ENCODE results near the gene CLCN6. TPM values are rescaled to one million over a fixed set of nuclear protein-coding genes. Genes with fewer than 3 reads are reported as not detected.

The CLCN6 gene
- total and polyA plus RNA-seq, 2 of the 13 experiments (the other 11 are each of a cell fraction or from before 2014, with no cell fraction given), result 14.9 to 19.3 TPM

DNA sequence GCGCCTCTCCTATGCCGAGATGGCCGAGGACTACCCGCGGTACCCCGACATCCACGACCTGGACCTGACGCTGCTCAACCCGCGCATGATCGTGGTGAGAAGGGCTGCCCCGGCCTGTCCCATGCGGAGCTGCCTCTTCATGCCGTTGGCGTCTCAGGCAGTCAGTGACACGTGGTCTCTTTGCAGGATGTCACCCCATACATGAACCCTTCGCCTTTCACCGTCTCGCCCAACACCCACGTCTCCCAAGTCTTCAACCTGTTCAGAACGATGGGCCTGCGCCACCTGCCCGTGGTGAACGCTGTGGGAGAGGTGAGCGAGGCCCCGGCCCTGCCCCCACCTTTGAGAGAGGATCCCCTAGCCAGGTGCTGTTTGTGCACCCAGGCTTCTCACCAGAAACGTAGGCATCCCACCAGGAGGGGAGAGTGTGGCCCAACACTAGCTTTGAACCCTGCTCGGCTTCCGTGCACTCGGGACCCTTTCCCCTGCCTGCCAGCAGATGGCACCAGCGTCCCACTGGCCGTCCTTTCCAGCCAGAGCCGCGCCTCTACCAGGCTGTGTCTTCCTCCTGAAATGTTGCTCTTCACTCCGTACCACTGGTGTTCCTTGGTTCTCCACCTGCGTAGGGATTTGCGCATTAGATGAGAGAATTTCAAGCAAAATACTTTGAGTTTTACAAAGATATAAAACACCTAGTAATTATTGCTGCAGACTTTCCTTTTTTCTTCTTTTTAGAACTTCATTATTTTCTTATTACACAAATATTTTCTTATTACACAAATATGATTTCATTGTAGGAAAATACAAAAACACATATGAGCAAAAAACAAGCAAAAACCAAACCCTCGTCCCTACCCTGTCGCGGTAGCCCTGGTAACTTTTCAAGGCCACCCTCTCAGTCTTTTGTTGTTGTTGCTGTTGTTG is 32.6 kb downstream of the CLCN6 start (continued):
- TF ChIP-seq, protein P1, sequence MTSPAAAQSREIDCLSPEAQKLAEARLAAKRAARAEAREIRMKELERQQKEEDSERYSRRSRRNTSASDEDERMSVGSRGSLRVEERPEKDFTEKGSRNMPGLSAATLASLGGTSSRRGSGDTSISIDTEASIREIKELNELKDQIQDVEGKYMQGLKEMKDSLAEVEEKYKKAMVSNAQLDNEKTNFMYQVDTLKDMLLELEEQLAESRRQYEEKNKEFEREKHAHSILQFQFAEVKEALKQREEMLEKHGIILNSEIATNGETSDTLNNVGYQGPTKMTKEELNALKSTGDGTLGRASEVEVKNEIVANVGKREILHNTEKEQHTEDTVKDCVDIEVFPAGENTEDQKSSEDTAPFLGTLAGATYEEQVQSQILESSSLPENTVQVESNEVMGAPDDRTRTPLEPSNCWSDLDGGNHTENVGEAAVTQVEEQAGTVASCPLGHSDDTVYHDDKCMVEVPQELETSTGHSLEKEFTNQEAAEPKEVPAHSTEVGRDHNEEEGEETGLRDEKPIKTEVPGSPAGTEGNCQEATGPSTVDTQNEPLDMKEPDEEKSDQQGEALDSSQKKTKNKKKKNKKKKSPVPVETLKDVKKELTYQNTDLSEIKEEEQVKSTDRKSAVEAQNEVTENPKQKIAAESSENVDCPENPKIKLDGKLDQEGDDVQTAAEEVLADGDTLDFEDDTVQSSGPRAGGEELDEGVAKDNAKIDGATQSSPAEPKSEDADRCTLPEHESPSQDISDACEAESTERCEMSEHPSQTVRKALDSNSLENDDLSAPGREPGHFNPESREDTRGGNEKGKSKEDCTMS (CRISPR knock-in tag; conservative IDR thresholded peaks at IDR 0.05), result no peak
- TF ChIP-seq PLRG1 (conservative IDR thresholded peaks at IDR 0.05), result no peak
- no peak for TF ChIP-seq CCAR2 (optimal IDR thresholded peaks at IDR 0.05; ENCODE audit: low read depth, low read length)
- TF ChIP-seq, protein P2, sequence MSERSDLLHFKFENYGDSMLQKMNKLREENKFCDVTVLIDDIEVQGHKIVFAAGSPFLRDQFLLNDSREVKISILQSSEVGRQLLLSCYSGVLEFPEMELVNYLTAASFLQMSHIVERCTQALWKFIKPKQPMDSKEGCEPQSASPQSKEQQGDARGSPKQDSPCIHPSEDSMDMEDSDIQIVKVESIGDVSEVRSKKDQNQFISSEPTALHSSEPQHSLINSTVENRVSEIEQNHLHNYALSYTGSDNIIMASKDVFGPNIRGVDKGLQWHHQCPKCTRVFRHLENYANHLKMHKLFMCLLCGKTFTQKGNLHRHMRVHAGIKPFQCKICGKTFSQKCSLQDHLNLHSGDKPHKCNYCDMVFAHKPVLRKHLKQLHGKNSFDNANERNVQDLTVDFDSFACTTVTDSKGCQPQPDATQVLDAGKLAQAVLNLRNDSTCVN (CRISPR knock-in tag; IDR thresholded peaks at IDR 0.05; ENCODE audit: borderline replicate concordance), result no peak
- peak; percentile 48; the same call in 1 of the 2 replicates for TF ChIP-seq CBFB (CRISPR knock-in tag; IDR thresholded peaks at IDR 0.05)
- TF ChIP-seq ZNF761 (CRISPR knock-in tag; conservative IDR thresholded peaks at IDR 0.05), result 0 out of 2 replicates have a peak, but pooled peaks have one; percentile 44
- TF ChIP-seq ZNF747 (CRISPR knock-in tag; IDR thresholded peaks at IDR 0.05; ENCODE audit: borderline replicate concordance), result no peak
- no peak for TF ChIP-seq HDAC1 (CRISPR knock-in tag; IDR thresholded peaks at IDR 0.05)
- no peak for TF ChIP-seq SIX4 (CRISPR knock-in tag; IDR thresholded peaks at IDR 0.05)
- TF ChIP-seq ADNP (CRISPR knock-in tag; IDR thresholded peaks at IDR 0.05), result no peak
- TF ChIP-seq, protein P3, sequence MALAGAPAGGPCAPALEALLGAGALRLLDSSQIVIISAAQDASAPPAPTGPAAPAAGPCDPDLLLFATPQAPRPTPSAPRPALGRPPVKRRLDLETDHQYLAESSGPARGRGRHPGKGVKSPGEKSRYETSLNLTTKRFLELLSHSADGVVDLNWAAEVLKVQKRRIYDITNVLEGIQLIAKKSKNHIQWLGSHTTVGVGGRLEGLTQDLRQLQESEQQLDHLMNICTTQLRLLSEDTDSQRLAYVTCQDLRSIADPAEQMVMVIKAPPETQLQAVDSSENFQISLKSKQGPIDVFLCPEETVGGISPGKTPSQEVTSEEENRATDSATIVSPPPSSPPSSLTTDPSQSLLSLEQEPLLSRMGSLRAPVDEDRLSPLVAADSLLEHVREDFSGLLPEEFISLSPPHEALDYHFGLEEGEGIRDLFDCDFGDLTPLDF (CRISPR knock-in tag; IDR thresholded peaks at IDR 0.05), result no peak
- TF ChIP-seq, protein P4, sequence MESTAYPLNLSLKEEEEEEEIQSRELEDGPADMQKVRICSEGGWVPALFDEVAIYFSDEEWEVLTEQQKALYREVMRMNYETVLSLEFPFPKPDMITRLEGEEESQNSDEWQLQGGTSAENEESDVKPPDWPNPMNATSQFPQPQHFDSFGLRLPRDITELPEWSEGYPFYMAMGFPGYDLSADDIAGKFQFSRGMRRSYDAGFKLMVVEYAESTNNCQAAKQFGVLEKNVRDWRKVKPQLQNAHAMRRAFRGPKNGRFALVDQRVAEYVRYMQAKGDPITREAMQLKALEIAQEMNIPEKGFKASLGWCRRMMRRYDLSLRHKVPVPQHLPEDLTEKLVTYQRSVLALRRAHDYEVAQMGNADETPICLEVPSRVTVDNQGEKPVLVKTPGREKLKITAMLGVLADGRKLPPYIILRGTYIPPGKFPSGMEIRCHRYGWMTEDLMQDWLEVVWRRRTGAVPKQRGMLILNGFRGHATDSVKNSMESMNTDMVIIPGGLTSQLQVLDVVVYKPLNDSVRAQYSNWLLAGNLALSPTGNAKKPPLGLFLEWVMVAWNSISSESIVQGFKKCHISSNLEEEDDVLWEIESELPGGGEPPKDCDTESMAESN (CRISPR knock-in tag; conservative IDR thresholded peaks at IDR 0.05), result no peak
- TF ChIP-seq SNAI1 (CRISPR knock-in tag; IDR thresholded peaks at IDR 0.05; ENCODE audit: borderline replicate concordance), result no peak
- no peak for TF ChIP-seq ZFP36L2 (CRISPR knock-in tag; IDR thresholded peaks at IDR 0.05)
- no peak for TF ChIP-seq ZNF772 (CRISPR knock-in tag; IDR thresholded peaks at IDR 0.05)
- TF ChIP-seq ZKSCAN1 (IDR thresholded peaks at IDR 0.05; ENCODE audit: low read length), result no peak
- TF ChIP-seq ZNF264 (CRISPR knock-in tag; IDR thresholded peaks at IDR 0.05), result no peak
- no peak for TF ChIP-seq ZNF569 (CRISPR knock-in tag; IDR thresholded peaks at IDR 0.05; ENCODE audit: borderline replicate concordance)
- TF ChIP-seq, protein P5, sequence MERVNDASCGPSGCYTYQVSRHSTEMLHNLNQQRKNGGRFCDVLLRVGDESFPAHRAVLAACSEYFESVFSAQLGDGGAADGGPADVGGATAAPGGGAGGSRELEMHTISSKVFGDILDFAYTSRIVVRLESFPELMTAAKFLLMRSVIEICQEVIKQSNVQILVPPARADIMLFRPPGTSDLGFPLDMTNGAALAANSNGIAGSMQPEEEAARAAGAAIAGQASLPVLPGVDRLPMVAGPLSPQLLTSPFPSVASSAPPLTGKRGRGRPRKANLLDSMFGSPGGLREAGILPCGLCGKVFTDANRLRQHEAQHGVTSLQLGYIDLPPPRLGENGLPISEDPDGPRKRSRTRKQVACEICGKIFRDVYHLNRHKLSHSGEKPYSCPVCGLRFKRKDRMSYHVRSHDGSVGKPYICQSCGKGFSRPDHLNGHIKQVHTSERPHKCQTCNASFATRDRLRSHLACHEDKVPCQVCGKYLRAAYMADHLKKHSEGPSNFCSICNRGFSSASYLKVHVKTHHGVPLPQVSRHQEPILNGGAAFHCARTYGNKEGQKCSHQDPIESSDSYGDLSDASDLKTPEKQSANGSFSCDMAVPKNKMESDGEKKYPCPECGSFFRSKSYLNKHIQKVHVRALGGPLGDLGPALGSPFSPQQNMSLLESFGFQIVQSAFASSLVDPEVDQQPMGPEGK (CRISPR knock-in tag; IDR thresholded peaks at IDR 0.05), result no peak

Measured in HepG2 (cell line).